ENCODE results near the gene PLXDC2. TPM values are rescaled to one million over a fixed set of nuclear protein-coding genes. Genes with fewer than 3 reads are reported as not detected.

Gene PLXDC2
- total and polyA plus RNA-seq, 2 experiments from 2014 or later, result 13.5 to 19.4 TPM

DNA sequence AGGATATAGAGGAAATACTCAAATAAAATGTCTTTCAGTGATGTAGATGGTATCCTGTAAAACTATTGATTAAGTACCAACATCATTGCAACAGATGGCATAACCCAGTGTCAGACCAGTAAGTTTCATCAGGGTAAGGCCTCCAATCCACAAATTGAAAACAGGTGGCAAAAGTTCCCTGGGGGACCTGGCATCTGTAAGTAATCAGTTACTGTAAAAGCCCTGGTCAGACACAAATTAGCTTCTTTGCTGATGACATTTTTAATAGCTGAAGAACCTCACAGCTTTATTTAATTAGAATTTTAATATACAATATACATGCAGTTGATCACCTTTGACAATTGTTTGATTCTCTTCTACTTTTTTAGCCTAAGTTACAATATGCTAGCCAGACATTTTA lies 152.5 kb downstream of the PLXDC2 start:
- Mint-ChIP-seq H3K27me3 (ENCODE audit: insufficient read depth, low read depth, poor library complexity) (no peaks in the 10 kb centered on the region), H3K27ac (no peak overlapping the region), H3K36me3 (ENCODE audit: low read depth) (no peaks in the 10 kb centered on the region; the same call in 2 of the 3 replicates), H3K4me1 (peaks cover 52% of the 10 kb centered on the region), H3K9me3 (no peaks in the 10 kb centered on the region), H3K4me3 (no peak overlapping the region)
- Histone ChIP-seq H3K4me2 (no peak overlapping the region), H3K27me3 (ENCODE audit: insufficient read depth) (no peaks in the 10 kb centered on the region), H3K4me1 (ENCODE audit: insufficient read depth) (peaks cover 23% of the 10 kb centered on the region), H2AFZ (no peak overlapping the region), H3K27ac (ENCODE audit: low read depth) (no peak overlapping the region), H3K9me2 (ENCODE audit: insufficient read depth) (no peaks in the 10 kb centered on the region), H3K36me3 (ENCODE audit: insufficient read depth) (no peaks in the 10 kb centered on the region), H3F3A (replicated peaks; ENCODE audit: low read depth) (no peaks in the 10 kb centered on the region), H3K79me2 (replicated peaks; ENCODE audit: insufficient read depth) (peaks cover 19% of the 10 kb centered on the region), H3K4me3 (no peak overlapping the region), H4K20me1 (replicated peaks; ENCODE audit: insufficient read depth) (no peaks in the 10 kb centered on the region)
- TF ChIP-seq ZNF114 (CRISPR knock-in tag; IDR thresholded peaks at IDR 0.05) (no peak), STAT1 (IDR thresholded peaks at IDR 0.05; ENCODE audit: unreplicated experiment) (no peak), EZH2phosphoT487 (IDR thresholded peaks at IDR 0.05; ENCODE audit: unreplicated experiment) (no peak), EZH2 (IDR thresholded peaks at IDR 0.05; ENCODE audit: low read depth, unreplicated experiment) (no peak), NANOG (IDR thresholded peaks at IDR 0.05; ENCODE audit: borderline replicate concordance) (no peak), JUNB (IDR thresholded peaks at IDR 0.05; ENCODE audit: unreplicated experiment) (no peak), CREB1 (CRISPR knock-in tag; IDR thresholded peaks at IDR 0.05; ENCODE audit: low read depth) (no peak), ZNF331 (CRISPR knock-in tag; IDR thresholded peaks at IDR 0.05; ENCODE audit: low read depth) (no peak), POLR2AphosphoS5 (IDR thresholded peaks at IDR 0.05; ENCODE audit: low read depth) (no peak)
- TF ChIP-seq, protein P1, sequence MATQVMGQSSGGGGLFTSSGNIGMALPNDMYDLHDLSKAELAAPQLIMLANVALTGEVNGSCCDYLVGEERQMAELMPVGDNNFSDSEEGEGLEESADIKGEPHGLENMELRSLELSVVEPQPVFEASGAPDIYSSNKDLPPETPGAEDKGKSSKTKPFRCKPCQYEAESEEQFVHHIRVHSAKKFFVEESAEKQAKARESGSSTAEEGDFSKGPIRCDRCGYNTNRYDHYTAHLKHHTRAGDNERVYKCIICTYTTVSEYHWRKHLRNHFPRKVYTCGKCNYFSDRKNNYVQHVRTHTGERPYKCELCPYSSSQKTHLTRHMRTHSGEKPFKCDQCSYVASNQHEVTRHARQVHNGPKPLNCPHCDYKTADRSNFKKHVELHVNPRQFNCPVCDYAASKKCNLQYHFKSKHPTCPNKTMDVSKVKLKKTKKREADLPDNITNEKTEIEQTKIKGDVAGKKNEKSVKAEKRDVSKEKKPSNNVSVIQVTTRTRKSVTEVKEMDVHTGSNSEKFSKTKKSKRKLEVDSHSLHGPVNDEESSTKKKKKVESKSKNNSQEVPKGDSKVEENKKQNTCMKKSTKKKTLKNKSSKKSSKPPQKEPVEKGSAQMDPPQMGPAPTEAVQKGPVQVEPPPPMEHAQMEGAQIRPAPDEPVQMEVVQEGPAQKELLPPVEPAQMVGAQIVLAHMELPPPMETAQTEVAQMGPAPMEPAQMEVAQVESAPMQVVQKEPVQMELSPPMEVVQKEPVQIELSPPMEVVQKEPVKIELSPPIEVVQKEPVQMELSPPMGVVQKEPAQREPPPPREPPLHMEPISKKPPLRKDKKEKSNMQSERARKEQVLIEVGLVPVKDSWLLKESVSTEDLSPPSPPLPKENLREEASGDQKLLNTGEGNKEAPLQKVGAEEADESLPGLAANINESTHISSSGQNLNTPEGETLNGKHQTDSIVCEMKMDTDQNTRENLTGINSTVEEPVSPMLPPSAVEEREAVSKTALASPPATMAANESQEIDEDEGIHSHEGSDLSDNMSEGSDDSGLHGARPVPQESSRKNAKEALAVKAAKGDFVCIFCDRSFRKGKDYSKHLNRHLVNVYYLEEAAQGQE (IDR thresholded peaks at IDR 0.05; ENCODE audit: unreplicated experiment), result no peak
- TF ChIP-seq, protein P2, sequence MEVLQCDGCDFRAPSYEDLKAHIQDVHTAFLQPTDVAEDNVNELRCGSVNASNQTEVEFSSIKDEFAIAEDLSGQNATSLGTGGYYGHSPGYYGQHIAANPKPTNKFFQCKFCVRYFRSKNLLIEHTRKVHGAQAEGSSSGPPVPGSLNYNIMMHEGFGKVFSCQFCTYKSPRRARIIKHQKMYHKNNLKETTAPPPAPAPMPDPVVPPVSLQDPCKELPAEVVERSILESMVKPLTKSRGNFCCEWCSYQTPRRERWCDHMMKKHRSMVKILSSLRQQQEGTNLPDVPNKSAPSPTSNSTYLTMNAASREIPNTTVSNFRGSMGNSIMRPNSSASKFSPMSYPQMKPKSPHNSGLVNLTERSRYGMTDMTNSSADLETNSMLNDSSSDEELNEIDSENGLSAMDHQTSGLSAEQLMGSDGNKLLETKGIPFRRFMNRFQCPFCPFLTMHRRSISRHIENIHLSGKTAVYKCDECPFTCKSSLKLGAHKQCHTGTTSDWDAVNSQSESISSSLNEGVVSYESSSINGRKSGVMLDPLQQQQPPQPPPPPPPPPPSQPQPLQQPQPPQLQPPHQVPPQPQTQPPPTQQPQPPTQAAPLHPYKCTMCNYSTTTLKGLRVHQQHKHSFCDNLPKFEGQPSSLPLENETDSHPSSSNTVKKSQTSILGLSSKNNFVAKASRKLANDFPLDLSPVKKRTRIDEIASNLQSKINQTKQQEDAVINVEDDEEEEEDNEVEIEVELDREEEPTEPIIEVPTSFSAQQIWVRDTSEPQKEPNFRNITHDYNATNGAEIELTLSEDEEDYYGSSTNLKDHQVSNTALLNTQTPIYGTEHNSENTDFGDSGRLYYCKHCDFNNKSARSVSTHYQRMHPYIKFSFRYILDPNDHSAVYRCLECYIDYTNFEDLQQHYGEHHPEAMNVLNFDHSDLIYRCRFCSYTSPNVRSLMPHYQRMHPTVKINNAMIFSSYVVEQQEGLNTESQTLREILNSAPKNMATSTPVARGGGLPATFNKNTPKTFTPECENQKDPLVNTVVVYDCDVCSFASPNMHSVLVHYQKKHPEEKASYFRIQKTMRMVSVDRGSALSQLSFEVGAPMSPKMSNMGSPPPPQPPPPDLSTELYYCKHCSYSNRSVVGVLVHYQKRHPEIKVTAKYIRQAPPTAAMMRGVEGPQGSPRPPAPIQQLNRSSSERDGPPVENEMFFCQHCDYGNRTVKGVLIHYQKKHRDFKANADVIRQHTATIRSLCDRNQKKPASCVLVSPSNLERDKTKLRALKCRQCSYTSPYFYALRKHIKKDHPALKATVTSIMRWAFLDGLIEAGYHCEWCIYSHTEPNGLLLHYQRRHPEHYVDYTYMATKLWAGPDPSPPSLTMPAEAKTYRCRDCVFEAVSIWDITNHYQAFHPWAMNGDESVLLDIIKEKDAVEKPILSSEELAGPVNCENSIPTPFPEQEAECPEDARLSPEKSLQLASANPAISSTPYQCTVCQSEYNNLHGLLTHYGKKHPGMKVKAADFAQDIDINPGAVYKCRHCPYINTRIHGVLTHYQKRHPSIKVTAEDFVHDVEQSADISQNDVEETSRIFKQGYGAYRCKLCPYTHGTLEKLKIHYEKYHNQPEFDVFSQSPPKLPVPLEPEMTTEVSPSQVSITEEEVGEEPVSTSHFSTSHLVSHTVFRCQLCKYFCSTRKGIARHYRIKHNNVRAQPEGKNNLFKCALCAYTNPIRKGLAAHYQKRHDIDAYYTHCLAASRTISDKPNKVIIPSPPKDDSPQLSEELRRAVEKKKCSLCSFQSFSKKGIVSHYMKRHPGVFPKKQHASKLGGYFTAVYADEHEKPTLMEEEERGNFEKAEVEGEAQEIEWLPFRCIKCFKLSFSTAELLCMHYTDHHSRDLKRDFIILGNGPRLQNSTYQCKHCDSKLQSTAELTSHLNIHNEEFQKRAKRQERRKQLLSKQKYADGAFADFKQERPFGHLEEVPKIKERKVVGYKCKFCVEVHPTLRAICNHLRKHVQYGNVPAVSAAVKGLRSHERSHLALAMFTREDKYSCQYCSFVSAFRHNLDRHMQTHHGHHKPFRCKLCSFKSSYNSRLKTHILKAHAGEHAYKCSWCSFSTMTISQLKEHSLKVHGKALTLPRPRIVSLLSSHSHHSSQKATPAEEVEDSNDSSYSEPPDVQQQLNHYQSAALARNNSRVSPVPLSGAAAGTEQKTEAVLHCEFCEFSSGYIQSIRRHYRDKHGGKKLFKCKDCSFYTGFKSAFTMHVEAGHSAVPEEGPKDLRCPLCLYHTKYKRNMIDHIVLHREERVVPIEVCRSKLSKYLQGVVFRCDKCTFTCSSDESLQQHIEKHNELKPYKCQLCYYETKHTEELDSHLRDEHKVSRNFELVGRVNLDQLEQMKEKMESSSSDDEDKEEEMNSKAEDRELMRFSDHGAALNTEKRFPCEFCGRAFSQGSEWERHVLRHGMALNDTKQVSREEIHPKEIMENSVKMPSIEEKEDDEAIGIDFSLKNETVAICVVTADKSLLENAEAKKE (CRISPR knock-in tag; IDR thresholded peaks at IDR 0.05), result no peak
- TF ChIP-seq, protein P3, sequence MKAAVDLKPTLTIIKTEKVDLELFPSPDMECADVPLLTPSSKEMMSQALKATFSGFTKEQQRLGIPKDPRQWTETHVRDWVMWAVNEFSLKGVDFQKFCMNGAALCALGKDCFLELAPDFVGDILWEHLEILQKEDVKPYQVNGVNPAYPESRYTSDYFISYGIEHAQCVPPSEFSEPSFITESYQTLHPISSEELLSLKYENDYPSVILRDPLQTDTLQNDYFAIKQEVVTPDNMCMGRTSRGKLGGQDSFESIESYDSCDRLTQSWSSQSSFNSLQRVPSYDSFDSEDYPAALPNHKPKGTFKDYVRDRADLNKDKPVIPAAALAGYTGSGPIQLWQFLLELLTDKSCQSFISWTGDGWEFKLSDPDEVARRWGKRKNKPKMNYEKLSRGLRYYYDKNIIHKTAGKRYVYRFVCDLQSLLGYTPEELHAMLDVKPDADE (IDR thresholded peaks at IDR 0.05), result no peak
- TF ChIP-seq, protein P4, sequence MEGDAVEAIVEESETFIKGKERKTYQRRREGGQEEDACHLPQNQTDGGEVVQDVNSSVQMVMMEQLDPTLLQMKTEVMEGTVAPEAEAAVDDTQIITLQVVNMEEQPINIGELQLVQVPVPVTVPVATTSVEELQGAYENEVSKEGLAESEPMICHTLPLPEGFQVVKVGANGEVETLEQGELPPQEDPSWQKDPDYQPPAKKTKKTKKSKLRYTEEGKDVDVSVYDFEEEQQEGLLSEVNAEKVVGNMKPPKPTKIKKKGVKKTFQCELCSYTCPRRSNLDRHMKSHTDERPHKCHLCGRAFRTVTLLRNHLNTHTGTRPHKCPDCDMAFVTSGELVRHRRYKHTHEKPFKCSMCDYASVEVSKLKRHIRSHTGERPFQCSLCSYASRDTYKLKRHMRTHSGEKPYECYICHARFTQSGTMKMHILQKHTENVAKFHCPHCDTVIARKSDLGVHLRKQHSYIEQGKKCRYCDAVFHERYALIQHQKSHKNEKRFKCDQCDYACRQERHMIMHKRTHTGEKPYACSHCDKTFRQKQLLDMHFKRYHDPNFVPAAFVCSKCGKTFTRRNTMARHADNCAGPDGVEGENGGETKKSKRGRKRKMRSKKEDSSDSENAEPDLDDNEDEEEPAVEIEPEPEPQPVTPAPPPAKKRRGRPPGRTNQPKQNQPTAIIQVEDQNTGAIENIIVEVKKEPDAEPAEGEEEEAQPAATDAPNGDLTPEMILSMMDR (conservative IDR thresholded peaks at IDR 0.05; ENCODE audit: low read depth in 2 of 2), result no peak
- no peak for ATAC-seq
- no peak for DNase-seq (ENCODE audit: low spot score)
